Middle frontal gyrus (tissue), 1 donor: ENCODE data around the gene PLXNB3.
"Not testable (repeated sequence)": the region's sequence is repeated elsewhere in the genome, so short reads cannot be mapped to it uniquely, and the experiment has no call there.

ENCODE experiments used
- DNase-seq: peaks from one replicate; pipeline ENCODE4 v3.0.0-alpha.2; 2015; ENCODE audit warnings: low spot score; ENCODE audit errors: extremely low spot score

PLXNB3 gene

DNA sequence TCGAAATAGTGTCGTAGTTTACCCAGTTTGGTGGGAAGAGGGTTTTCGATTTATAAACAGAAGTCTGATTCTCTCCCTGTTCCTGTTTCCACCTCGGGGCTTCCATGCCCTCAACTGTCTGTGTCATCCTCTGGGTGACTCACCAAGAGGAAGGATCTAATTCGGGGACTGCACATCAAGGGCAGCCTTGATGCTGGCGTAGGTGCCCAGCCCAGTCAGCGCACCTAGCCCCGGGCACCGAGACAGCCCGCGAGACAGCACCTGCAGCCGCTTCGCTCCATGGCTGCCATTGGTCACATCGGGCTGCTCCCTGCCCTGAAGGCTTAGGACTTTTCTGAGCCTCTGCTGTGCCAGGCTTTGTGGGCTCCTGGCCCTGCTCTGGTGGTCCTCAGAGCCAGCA is 31.6 kb upstream of the PLXNB3 start:
- DNase-seq: no peak

DNA sequence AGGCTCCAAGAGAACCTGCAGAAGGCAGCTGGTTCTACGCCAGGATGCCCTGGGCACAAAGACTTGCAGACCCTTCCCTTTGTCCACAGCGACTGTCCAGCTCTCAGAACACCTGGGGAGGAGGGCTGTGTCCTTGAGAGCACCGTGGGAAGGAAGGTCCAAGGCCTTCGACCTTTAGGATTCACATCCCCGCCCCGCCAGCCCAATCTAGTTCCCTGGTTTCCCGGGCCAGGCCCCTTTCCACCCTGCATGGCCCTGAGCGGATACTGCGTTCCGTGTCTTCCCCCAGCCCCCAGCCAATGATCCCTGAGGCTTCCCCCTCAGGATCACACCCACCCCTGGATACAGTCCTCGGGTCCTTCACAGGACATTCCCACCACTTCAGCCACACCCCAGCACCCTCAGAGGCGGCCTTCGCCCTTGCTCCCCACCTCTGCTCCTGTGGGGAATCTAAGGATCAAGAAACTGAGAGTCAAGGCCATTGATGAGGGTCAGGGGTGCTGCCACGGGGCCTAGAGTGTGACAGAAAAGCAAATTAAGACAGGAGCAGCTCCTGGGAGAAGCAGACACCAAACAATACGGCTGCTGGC is 30.3 kb upstream of the PLXNB3 start:
- no peak for DNase-seq

DNA sequence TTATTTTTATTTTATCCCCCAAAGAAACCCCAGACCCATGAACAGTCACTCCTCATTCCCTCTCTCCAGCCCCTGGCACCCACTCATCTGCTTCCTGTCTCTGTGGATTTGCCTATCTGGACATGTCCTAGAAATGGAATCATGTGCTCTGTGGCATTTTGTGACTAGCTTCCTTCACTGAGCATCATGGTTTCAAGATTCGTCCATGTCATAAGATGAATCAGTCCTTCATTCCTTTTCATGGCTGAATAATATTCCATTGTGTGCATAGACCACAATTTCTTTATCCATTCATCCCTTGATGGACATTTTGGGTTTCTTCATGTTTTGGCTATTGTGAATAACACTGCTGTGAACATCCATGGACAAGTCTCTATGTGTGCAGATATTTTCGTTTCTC is 29.2 kb upstream of the PLXNB3 start:
- DNase-seq: no peak

DNA sequence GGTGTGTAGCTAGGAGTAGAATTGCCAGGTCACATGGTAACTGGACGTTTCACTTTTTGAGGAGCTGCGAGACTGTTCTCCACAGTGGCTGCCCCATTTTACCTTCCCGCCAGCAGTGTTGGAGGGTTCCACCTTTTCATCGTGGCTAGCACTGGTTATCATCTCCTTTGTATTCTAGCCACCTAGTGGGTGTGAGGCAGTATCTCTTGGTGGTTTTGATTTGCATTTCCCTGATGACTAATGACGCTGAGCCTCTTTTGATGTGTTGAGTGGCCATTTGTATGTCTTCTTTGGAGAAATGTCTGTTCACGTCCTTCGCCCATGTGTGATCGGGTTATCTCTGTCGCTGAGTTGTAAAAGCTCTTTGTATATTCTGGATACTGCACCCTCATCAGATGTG is 28.8 kb upstream of the PLXNB3 start:
- no peak for DNase-seq

DNA sequence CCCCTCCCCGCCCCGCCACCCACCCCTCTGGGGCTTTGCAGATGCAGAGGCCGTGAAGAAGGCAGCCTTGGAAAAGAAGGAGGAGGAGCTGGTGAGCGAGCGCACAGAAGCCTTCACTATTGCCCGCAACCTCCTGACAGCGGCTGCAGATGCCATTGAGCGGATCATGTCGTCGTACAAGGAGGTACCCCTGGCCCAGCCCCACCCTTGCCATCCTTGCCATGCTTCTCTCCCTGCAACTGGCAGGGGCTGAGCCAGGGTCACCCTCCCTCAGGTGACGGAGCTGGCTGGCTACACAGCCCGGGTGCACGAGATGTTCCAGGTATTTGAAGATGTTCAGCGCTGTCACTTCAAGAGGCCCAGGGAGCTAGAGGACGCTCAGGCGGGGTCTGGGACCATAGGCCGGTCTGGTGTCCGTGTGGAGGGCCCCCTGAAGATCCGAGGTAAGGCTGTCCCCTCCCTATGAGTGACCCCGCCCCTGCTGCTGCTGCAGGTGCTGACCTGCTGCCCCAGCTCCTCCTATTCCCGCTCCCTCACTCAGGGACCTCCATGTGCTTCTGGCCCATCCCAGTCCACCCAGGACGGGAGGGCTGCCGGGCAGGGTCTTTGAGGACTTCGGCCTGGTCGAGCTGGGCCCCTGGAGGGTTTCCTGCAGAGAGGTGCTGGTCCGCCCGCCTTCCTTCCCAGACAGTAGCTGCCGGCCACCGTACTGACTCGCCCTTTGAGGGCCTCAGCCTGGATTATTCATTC is 27.8 kb upstream of the PLXNB3 start:
- no peak for DNase-seq

DNA sequence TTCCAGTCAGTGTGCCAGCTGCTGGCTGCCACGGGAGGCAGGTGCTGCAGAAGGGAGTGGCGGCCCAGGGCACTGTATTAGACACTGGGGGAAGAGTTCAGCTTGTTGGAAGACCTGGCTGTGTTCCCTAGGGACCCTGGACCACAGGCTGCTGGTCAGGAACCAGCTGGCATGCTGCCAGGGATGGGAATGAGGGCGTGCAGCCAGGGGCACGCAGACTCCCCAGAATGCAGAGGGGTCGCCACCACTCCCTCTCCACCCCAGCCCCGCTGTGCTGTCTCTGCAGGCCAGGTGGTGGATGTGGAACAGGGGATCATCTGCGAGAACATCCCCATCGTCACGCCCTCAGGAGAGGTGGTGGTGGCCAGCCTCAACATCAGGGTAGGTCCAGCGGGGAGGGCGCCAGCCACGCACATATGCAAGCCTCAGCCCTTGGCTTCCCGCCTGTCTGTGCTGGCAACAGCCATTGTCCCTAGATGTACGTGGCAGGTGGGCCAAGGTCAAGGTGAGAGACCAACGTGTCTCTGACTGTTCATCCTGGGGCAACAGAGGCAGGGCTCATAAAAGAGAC is 27.1 kb upstream of the PLXNB3 start:
- DNase-seq: no peak

DNA sequence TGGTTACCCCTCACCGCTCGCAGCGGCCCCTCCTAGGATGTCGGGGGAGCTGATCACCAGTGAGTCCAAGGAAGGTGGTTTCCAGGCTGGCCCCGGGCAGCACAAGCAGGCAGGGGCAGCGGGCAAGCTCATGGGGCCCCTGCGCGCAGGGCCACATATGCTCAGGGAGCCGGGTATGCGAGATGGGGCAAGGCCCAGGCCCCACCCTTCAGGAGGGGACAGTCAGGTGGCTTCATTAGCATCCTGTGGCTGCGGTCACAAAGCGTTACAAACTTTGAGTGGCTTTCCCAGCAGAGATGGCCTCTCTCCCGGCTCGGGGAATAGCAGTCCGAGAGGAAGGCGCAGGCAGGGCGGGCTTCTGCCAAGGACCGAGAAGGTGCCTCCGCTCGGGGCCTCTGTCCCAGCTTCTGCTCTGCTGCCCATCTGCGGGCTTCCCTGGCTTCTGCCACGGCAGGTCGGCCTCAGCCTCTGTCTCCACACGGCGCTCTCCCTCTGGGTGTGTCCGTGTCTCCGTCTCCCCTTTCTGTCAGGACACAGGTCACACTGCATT is 25.9 kb upstream of the PLXNB3 start:
- no peak for DNase-seq

DNA sequence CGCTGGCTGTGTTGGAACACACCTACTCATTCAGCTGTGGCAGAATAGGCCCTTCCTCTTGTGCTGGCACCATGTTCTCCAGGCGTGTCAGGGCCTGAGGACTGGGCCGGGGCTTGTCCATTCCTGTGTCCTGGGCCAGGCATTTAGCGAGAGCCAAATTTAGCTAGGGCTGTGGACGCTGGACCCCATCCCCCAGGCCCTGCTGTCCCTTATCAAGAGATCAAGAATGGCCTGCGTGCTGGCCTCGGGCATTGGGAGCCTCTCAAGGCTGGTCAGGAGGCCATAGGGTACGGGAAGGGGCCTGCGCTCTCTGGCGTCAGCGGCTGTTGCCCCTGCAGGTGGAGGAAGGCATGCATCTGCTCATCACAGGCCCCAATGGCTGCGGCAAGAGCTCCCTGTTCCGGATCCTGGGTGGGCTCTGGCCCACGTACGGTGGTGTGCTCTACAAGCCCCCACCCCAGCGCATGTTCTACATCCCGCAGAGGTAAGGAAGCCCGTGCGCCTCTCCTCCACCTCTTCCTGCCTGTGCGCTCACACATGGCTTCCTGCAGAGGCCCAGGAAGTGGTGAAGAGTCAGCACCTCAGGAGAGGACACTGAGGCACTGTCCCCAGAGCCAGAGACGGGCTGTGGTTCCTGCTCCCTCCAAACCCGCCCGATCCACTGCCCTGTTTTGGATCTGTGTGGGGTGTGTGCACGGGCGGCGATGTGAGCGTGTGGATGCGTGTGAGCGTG is 24.1 kb upstream of the PLXNB3 start:
- DNase-seq: no peak

DNA sequence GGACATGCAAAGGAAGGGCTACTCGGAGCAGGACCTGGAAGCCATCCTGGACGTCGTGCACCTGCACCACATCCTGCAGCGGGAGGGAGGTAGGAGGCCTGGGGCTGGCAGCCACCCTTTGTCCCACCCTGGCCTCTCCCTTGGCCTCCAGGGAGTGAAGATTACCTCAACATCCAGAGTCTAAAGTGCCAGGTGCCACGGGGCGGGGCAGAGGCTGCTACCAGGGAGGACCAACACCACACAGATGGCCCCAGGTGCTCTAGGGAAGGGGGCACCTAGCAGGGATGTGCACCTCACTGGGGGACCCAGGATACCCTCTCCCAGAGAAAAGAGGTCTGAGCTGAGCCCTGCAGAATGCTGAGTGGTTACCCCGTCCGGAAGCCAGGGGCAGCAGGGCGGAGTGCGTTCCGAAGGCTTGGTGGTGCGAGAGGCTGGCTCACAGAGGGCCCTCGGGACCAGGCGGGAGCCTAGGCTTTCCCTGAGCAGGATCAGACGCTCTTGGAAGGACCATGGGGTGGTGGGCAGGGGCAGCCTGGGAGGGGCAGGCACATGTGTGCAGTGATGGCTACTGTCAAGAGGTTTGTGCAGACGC is 23.3 kb upstream of the PLXNB3 start:
- no peak for DNase-seq

DNA sequence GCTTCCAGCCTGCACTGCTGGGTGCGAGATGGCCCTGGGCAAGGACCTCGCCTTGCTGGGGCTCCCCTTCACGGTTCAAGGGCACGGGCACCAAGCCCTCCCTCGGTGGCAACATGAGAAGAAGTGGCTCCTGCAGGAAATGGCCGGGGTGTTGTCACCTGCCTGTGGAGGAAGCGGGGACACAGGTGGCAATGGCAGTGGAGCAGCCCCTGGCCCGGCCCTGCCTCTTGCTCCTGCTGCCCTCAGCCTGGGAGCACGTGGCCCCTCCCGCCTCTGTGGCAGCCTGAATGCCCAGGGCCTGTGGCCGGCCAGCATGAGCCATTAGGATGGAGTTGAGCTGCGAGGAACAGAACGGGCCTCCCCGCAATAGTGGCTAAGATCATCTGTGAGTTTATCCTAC is 22.6 kb upstream of the PLXNB3 start:
- no peak for DNase-seq

DNA sequence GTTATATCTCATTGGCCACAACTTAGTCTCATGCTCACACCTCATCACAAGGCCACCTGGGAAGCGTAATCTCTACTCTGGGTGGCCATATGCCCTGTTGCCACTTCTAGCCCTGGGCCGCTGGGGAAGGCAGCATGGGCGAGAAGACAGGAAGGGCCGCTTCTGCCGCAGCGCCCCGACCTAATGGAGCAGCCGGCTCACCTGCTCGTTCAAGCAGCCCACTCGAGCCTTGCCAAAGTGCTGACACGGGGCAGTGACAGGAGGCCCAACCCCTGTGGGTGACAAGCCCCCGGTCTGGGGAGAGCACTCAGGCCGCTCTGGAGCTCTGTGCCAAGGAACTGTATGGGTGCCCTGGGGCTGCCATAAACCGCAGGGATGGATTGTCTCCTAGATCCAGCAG is 21.9 kb upstream of the PLXNB3 start:
- DNase-seq: not testable (repeated sequence)

DNA sequence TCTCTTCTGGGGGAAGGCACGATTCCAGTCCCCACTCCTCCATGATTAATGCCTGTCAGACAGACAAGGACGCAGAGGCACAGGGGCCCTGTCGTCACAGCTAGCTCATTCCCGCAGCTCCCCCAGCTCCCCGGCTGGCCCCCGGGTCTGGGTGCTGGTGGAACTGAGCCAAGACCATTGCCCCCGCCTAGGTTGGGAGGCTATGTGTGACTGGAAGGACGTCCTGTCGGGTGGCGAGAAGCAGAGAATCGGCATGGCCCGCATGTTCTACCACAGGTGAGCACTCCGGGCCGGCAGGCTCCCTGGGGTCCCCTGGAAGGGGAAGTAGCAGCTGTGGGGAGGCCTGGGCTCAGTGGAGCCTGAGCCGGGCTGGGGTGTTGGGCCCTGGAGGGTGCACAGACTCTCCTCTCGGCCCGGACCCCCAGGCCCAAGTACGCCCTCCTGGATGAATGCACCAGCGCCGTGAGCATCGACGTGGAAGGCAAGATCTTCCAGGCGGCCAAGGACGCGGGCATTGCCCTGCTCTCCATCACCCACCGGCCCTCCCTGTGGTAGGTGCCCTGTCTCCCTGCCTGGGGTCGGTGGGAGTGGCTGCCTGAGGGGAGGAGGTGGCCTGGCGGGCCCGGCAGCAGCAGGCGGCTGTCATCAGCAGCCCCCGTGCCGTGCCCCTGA is 21.1 kb upstream of the PLXNB3 start:
- DNase-seq: not testable (repeated sequence)

DNA sequence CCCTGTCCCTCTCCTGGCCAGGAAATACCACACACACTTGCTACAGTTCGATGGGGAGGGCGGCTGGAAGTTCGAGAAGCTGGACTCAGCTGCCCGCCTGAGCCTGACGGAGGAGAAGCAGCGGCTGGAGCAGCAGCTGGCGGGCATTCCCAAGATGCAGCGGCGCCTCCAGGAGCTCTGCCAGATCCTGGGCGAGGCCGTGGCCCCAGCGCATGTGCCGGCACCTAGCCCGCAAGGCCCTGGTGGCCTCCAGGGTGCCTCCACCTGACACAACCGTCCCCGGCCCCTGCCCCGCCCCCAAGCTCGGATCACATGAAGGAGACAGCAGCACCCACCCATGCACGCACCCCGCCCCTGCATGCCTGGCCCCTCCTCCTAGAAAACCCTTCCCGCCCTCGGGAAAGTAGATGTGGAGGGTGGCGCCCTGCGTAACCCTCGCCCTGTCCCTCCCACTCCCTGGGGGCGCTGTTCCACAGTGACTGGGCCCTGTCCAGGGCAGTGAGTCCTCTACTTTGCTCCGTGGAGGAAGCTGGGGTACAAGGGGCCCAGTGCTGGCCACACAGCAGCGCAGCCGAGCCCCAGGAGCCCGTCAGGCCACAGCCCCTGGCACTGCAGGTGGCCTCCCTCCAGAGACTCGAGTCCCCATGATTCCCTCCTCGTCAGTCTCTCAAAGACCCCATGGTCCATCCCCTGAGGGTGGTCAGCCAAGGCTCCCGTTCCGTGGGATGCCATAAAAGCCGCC is 20.4 kb upstream of the PLXNB3 start:
- not testable (repeated sequence) for DNase-seq

DNA sequence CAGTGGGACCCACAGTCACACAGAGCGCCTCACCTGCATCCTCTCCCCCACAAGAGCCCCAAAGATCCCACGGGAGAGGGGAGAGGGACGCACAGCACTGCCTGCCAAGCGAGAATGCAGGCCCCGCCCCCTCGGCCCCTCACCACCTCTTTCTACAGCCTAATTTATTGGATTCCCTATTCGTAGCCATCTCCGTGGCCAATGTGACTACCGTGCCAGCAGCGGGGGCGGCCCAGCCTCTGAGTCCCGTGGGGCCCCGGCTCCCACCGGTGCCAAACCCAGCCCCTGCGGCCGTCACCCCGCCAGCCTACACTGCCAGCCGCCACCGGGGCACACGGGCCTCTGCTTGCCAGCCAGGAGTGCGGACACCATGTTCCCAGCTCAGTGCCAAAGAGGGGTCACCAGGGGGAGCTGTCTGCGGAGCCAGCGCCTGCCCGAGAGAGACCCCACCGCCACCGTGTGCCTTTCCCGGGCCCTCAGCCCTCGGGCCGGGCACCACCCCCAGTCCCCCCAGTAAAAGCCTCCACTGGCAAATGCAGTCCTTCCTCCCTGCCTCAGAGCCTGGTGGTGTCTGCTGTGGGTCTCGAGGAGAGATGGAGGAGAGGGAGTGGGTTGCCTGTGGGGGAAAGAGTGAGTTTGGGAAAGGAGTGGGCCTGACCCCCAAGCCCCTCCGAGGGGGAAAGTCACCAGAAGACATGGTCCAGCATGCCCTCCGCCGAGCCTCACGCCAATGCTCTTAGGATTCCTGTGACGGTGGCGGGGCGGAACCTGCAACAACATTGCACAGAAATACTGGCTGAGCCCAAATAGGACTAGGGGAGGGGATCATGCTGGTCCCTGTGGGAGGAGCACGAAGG is 19.6 kb upstream of the PLXNB3 start:
- DNase-seq: no peak

DNA sequence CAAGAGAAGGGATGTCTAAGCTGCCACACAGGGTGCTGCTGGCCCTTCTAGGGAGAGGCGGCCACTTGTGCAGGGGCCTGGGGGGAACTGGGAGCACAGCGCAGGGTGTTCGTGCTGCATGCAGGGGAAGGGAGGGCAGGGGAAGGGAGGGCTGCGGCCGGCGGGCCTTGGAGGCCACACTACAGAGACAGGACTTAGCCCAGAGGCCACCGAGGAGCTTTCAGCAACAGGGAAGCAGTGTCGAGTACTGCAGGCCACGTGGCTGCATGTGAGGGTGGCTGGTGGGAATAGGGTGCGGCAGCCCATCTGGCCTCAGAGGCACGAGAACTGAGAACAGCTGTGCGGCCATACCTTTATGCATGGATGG is 19.0 kb upstream of the PLXNB3 start:
- not testable (repeated sequence) for DNase-seq

DNA sequence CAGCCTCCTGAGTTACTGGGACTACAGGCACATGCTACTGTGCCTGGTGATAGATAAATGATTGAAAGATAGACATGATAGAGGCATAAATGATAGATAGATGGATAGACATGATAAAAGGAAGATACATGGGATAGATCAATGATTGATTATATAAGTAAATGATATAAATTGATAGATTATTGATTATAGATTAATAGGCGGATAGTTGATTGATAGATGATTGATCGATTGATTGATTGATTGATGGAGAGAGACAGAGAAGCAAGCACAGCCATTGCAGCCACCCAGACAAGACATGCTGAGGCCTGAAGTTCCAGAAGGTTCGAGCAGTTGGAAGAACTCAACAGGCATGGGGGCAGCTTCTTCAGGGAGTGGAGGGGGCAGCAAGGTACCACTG is 17.7 kb upstream of the PLXNB3 start:
- no peak for DNase-seq

DNA sequence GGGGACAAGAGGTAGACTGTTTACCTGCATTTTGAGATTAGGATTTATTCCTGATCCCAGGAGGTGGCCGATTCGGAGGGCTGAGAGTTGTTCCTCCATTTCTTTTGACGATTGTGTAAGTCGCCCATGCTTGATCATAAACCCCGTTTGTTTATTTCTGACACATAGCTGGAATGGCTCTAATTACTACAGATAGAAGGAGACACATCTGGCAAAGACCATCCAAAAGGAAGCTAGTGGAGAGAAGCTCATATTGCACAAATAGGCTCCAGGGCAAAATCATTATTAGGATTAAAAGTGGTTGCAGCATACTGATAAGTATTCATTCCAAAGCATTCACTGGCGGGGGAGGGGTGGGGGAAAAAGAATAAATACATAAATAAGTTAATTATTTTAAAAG is 17.1 kb upstream of the PLXNB3 start:
- not testable (repeated sequence) for DNase-seq

DNA sequence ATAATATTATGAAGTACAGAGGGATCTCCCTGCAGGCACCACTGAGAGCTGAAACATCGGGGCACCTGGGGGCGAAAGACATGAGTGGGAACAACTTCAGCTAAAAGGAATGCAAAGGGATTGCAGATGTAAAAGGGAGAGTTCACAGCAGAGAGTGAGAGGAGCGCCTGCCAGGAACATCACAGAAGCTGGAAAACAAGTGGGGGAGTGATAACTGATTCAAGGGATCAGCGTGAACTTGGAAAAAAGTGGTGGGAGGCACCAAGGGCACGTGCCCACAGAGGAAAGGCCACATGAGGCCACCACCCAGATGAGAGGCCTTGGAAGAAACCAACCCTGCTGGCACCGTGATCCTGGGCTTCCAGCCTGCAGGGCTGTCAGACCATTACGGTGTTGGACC is 15.0 kb upstream of the PLXNB3 start:
- not testable (repeated sequence) for DNase-seq

DNA sequence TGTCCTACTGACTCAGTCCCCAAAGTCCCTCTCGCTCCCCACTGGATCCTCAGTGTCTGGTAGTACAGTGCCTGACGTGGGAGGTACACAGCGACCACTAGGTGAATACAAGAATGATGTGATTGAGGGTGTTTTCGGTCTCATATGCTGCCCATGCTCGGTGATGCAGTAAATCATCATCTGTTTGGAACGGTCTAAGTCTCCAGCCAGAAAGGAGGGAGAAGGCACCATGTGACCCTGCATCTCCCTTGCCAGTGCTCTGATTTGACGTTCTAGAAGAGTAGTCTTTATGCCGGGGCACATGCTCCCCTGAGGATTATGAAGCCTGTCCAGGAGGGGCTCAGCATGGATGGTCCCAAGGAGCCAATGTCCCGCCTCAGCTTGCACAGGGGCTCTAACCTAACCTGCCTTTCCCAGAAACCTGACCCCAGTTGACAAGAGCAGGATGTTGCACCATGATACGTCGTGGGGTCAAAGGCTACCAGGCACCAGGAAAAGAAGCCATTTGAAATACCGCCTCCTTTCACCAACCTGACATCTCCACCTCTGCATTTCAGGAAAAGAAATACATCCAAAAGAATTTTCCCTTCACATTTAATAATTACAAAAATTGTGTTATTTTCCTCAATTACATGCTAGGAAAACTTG is 13.8 kb upstream of the PLXNB3 start:
- DNase-seq: no peak
